HepG2 (cell line): ENCODE measurements around the gene HPS3.
A peak's percentile ranks its signal among the peaks of the same experiment; 100 is the strongest.

Experiments used
- CTCF ChIP-seq: sonication (generic); formaldehyde crosslinking; IDR thresholded peaks from 2 replicates; pipeline ENCODE4 v1.5.0; 2020; ENCODE audit warnings: mild to moderate bottlenecking, missing genetic modification reagents, moderate library complexity
- EP300 ChIP-seq, 3 experiments: sonication (generic) in 1 of 3; formaldehyde crosslinking in 1 of 3; IDR thresholded peaks; 2 replicates each; pipeline versions ENCODE4 v1.5.1 to v1.6.1; 2011 to 2020; ENCODE audit warnings: low read depth in 2 of 3, low read length in 2 of 3, borderline replicate concordance in 1 of 3, improper control_type of control experiment in 1 of 3, mild to moderate bottlenecking in 1 of 3, missing genetic modification reagents in 1 of 3, moderate library complexity in 1 of 3
- FOSL2 ChIP-seq: sonication (generic); formaldehyde crosslinking; IDR thresholded peaks from 2 replicates; pipeline ENCODE4 v1.4.0; 2020; ENCODE audit warnings: missing genetic modification reagents
- LRRFIP1 ChIP-seq: sonication (generic); formaldehyde crosslinking; conservative IDR thresholded peaks from 2 replicates; pipeline ENCODE4 v1.4.0; 2020; ENCODE audit warnings: missing genetic modification reagents
- SMARCE1 ChIP-seq: fragments of 450-650 bp; IDR thresholded peaks from 2 replicates; pipeline ENCODE4 v1.6.1; 2017; ENCODE audit warnings: borderline replicate concordance
- SOX6 ChIP-seq, 2 experiments: fragments of 450-650 bp in 1 of 2; sonication (generic) in 1 of 2; formaldehyde crosslinking in 1 of 2; IDR thresholded peaks; 2 replicates each; pipeline versions ENCODE4 v1.4.0 to v1.6.1; 2017 to 2020; ENCODE audit warnings: antibody characterized with exemption in 1 of 2, mild to moderate bottlenecking in 1 of 2, missing genetic modification reagents in 1 of 2
- TAF1 ChIP-seq: sonication (generic); formaldehyde crosslinking; IDR thresholded peaks from 2 replicates; pipeline ENCODE4 v1.4.0; 2020; ENCODE audit warnings: missing genetic modification reagents
- TF ChIP-seq, protein P1 (sequence below): sonication (generic); formaldehyde crosslinking; conservative IDR thresholded peaks from 2 replicates; pipeline ENCODE4 v1.4.0; 2020; ENCODE audit warnings: missing genetic modification reagents

DNA sequence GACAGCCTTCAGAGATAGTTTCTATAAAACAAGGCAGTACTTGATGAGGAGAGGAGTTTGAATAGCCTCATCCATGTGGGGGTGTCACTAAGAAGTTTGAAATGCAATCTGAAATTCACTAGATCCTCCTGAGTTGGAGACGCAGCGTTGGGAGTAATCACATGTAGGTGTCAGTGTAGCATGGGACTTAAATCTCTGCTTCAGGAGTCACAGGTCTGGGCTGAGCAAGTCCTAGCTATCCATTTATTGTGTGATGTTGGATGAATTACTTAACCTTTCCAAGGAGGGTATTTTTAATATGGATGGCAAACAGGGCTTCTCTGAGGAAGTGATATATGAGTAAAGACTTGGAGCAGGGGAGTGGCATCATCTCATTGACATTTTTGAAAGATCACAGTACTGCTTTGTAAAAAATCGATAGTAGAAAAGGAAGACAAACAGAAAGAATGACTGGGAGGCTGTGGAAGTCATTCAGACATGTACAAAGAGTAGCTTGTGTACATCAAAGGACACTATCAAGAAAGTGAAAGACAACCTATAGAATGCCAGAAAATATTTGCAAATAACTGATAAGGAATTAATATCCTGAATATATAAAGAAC, 75.1 kb downstream of the HPS3 start:
- TF ChIP-seq EP300 (IDR thresholded peaks at IDR 0.05; ENCODE audit: low read depth in 2 of 2, low read length in 2 of 2) = peak in 1 of 2 experiments; percentile 84; a peak in 2 of 4 replicates
- TF ChIP-seq EP300 (CRISPR knock-in tag; IDR thresholded peaks at IDR 0.05; ENCODE audit: borderline replicate concordance) = peak; percentile 65; the same call in 1 of the 2 replicates
- no peak for TF ChIP-seq TAF1 (CRISPR knock-in tag)
- TF ChIP-seq, protein P1, sequence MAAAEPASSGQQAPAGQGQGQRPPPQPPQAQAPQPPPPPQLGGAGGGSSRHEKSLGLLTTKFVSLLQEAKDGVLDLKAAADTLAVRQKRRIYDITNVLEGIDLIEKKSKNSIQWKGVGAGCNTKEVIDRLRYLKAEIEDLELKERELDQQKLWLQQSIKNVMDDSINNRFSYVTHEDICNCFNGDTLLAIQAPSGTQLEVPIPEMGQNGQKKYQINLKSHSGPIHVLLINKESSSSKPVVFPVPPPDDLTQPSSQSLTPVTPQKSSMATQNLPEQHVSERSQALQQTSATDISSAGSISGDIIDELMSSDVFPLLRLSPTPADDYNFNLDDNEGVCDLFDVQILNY (CRISPR knock-in tag) = no peak
- no peak for TF ChIP-seq SMARCE1
- no peak for TF ChIP-seq FOSL2 (CRISPR knock-in tag)
- TF ChIP-seq CTCF (CRISPR knock-in tag) = no peak
- no peak for TF ChIP-seq SOX6 (IDR thresholded peaks at IDR 0.05)
- peak; percentile 72 for TF ChIP-seq SOX6 (CRISPR knock-in tag; IDR thresholded peaks at IDR 0.05)
- TF ChIP-seq LRRFIP1 (CRISPR knock-in tag) = no peak
